ENCODE data around the gene TKFC. TPM values are rescaled to one million over a fixed set of nuclear protein-coding genes. Genes with fewer than 3 reads are reported as not detected.

TKFC gene, protein sequence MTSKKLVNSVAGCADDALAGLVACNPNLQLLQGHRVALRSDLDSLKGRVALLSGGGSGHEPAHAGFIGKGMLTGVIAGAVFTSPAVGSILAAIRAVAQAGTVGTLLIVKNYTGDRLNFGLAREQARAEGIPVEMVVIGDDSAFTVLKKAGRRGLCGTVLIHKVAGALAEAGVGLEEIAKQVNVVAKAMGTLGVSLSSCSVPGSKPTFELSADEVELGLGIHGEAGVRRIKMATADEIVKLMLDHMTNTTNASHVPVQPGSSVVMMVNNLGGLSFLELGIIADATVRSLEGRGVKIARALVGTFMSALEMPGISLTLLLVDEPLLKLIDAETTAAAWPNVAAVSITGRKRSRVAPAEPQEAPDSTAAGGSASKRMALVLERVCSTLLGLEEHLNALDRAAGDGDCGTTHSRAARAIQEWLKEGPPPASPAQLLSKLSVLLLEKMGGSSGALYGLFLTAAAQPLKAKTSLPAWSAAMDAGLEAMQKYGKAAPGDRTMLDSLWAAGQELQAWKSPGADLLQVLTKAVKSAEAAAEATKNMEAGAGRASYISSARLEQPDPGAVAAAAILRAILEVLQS
- total RNA-seq (10 to 100 TPM; 18.9 to 30.4 TPM), polyA plus RNA-seq (10 to 100 TPM; 23.1 to 82.0 TPM)
- long read RNA-seq, donor 1, full-length matches to known transcripts, result 37 of 55 reads
- long read RNA-seq, donor 1, partial matches to known transcripts, result 8 of 55 reads
- long read RNA-seq, donor 1, other reads (novel, unspliced or antisense), result 10 of 55 reads
- long read RNA-seq, donor 2, full-length matches to known transcripts, result 1 of 6 reads
- long read RNA-seq, donor 2, partial matches to known transcripts, result 3 of 6 reads
- long read RNA-seq, donor 2, other reads (novel, unspliced or antisense), result 2 of 6 reads

DNA sequence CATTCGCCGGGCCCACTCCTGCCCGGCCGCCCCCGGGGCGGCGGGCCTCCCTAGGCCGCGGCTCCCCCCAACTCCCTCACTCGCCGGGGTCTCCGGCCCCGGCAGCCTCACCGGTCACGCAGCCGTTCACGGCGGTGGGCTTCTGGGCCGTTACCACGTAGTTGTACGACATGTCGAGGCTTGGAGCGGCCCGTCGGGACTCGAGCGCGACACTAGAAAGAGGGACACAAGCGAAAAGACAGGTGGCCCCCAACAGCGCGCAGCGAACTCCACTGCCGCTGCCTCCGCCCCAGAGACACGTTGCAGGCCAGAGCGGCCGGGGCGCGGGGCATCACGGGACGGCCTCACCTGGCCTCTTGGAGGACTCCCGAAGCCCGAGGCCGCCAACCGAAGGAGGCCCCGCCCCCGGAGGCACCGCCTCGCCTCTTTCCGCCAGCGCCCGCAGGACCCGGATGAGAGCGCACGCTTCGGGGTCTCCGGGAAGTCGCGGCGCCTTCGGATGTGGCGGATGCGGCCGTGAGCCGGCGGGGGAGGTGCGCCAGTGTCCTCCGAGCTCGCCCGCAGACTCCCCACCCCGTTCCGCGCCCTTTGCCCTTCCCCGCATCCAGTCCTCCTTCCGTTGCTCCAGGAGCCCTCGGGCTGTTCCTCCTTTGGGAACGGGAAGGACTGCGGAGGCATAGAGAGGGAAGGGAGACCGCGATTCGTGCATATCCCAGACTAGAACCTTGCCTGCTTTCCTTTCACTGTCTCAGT is at the start of gene TKFC, which contains the start of gene DDB1:
TKFC (plus strand) TSS at position 432 of the 753 bp plus-strand sequence. CDS start 1,501 bp downstream, outside the sequence.
DDB1 (minus strand) TSS at position 309 of the 753 bp plus-strand sequence; CDS start at position 172, 137 bp downstream.
- ATAC-seq (ENCODE audit: low FRiP score), result peak; percentile 96
- DNase-seq, result peak; percentile 97 to 99
- no peaks in the 10 kb centered on the region for H3K36me3 ChIP-seq (ENCODE audit: control insufficient read depth in 1 of 2, insufficient read depth in 2 of 2, low read length in 1 of 2)
- H3K9me3 ChIP-seq (ENCODE audit: control insufficient read depth, low read length), result no peaks in the 10 kb centered on the region
- 0 to 1% methylated on average over 62 to 81 of the region's 81 CpGs for WGBS, 2 donors
- no peaks in the 10 kb centered on the region for H3K27me3 ChIP-seq (ENCODE audit: control insufficient read depth in 1 of 2, insufficient read depth in 2 of 2, low read length in 1 of 2)
- peak within 1 kb of the TSS in 1 of 2 donors; percentile 66 for H3K27ac ChIP-seq (ENCODE audit: low read depth in 1 of 2, low read length in 2 of 2)
- intact Hi-C loops (cut with DNase I), result no loop called here
- H3K4me3 ChIP-seq (ENCODE audit: low read length in 2 of 2), result peak within 1 kb of the TSS; percentile 72 to 85
- peaks cover 0 to 4% of the 10 kb centered on the region in 2 donors for H3K4me1 ChIP-seq (ENCODE audit: control insufficient read depth in 1 of 2, insufficient read depth in 2 of 2, low read length in 2 of 2)

DNA sequence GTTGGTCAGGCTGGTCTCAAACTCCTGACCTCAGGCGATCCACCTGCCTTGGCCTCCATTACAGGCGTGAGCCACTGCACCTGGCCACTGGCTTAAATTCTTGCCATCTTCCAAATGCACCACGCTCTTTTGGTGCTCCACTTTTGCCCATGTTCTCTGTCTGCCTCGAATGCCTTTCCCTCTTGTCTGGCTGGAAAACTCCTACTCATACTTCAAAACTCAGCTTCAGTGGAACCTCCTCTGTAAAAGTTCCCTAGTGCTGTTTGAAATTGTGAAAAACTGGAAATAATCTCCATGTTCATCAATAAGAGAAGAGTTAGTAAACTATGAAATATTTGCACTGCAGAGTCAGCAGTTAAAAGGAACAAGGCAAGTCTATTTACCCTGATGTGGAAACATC is 49.4 kb upstream of the TKFC start:
- WGBS, 2 donors, result 91 to 97% methylated on average over 4 of the region's 4 CpGs
- intact Hi-C loops (cut with DNase I), result no loop called here

DNA sequence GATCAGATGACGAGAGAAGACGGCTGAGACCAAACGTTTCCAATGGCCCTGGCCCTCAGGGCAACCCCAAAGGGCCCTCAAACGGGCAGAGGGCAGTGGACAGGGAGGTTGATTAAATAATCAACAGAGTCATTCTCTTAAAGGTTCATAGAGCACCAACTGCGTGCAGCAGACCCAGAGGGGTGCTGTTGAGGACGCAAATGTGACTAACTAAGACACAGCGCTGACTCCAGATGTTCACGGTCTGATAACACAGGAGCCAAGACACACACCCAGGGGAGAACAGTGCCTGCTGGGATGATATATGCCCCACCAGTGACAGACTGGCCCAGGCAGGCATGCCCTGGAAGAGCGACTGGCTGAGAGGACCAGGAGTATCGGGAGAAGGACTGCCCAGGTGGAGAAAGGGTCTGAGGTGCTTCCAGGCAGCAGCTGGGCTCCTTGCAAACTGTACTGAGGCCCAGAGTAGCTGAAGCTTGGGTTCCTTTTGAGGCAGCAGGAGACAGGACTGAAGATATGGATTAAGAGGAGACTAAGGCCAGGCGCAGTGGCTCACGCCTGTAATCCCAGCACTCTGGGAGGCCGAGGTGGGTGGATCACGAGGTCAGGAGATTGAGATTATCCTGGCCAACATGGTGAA is 45.6 kb upstream of the TKFC start:
- no peaks in the 10 kb centered on the region for H3K9me3 ChIP-seq (ENCODE audit: control insufficient read depth, low read length)
- no peaks in the 10 kb centered on the region for H3K4me1 ChIP-seq (ENCODE audit: control insufficient read depth in 1 of 2, insufficient read depth in 2 of 2, low read length in 2 of 2)
- DNase-seq (no peak), ATAC-seq (ENCODE audit: low FRiP score) (no peak)
- intact Hi-C loops (cut with DNase I), result no loop called here
- WGBS, 2 donors, result 86 to 89% methylated on average over 14 of the region's 14 CpGs
- H3K4me3 ChIP-seq (ENCODE audit: low read length in 2 of 2), result no peak overlapping the region
- H3K27ac ChIP-seq (ENCODE audit: low read depth in 1 of 2, low read length in 2 of 2), result no peak overlapping the region
- no peaks in the 10 kb centered on the region for H3K36me3 ChIP-seq (ENCODE audit: control insufficient read depth in 1 of 2, insufficient read depth in 2 of 2, low read length in 1 of 2)
- no peaks in the 10 kb centered on the region for H3K27me3 ChIP-seq (ENCODE audit: control insufficient read depth in 1 of 2, insufficient read depth in 2 of 2, low read length in 1 of 2)

More for the DNA sequence above, 49.4 kb upstream of the TKFC start:
- DNase-seq (no peak), ATAC-seq (ENCODE audit: low FRiP score) (no peak)
- Histone ChIP-seq H3K4me1 (ENCODE audit: control insufficient read depth in 1 of 2, insufficient read depth in 2 of 2, low read length in 2 of 2) (no peaks in the 10 kb centered on the region), H3K9me3 (ENCODE audit: control insufficient read depth, low read length) (no peaks in the 10 kb centered on the region), H3K27ac (ENCODE audit: low read depth in 1 of 2, low read length in 2 of 2) (no peak overlapping the region), H3K36me3 (ENCODE audit: control insufficient read depth in 1 of 2, insufficient read depth in 2 of 2, low read length in 1 of 2) (no peaks in the 10 kb centered on the region), H3K4me3 (ENCODE audit: low read length in 2 of 2) (no peak overlapping the region), H3K27me3 (ENCODE audit: control insufficient read depth in 1 of 2, insufficient read depth in 2 of 2, low read length in 1 of 2) (no peaks in the 10 kb centered on the region)

DNA sequence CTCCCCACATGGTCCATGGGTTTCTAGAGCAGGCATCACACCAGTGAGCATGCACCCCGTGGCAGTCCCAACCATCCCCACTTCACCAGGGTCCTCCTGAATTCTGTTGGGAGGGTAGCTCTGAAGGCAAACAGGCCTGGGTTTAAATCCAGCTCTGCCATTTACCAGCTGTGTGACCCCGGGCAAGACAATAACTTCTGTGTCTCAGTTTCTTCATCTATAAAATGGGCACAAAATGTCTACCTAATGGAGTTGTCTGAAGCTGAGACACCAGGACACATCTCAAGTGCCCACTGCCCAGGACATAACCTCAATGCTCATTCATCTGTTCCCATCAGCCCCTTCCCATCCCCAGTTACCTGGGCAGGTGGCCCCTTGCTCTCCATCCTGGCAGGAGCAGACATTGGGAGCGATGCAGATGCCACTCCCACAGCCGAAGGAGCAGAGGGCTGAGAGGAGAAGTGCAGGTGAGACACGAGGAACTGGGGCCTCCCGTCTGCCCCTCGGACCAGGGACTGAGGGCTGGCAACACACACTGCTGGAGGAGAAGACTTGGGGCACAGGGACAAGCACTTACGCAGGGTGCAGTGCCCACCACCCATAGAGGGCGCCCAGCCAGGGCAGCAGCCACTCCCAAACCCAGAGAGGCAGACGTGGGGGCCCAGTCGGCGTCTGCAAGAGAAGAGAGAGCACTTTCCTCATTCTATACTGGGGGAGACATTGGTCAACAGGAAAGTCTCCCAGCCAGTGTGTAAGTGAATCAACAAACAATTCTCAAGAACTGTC is 41.9 kb upstream of the TKFC start:
- intact Hi-C loops (cut with DNase I), result no loop called here
- DNase-seq (no peak), ATAC-seq (ENCODE audit: low FRiP score) (no peak)
- Histone ChIP-seq H3K9me3 (ENCODE audit: control insufficient read depth, low read length) (no peaks in the 10 kb centered on the region), H3K4me1 (ENCODE audit: control insufficient read depth in 1 of 2, insufficient read depth in 2 of 2, low read length in 2 of 2) (no peaks in the 10 kb centered on the region), H3K36me3 (ENCODE audit: control insufficient read depth in 1 of 2, insufficient read depth in 2 of 2, low read length in 1 of 2) (no peaks in the 10 kb centered on the region), H3K27me3 (ENCODE audit: control insufficient read depth in 1 of 2, insufficient read depth in 2 of 2, low read length in 1 of 2) (no peaks in the 10 kb centered on the region), H3K4me3 (ENCODE audit: low read length in 2 of 2) (no peak overlapping the region), H3K27ac (ENCODE audit: low read depth in 1 of 2, low read length in 2 of 2) (no peak overlapping the region)
- WGBS, 2 donors, result 88 to 89% methylated on average over 12 of the region's 12 CpGs

DNA sequence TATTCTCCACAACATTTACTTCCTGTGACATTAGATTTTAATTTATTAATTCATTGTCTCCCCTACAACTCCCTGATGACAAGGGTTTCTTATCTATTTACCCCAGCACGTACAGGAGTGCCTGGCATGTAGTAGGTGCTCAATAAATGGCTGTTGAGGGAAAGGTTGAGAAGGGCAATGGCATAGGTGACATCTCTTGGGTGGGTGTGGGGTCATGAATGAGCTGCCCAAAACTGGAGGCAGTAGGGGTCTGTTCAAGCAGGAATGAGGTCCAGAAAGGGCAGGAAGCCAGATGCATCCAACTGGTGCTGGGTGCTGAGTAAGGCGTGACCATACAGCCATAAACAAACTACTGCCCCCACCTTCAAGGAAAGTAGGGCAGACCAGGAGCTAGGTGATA is 40.7 kb upstream of the TKFC start:
- Histone ChIP-seq H3K4me3 (ENCODE audit: low read length in 2 of 2) (no peak overlapping the region), H3K27ac (ENCODE audit: low read depth in 1 of 2, low read length in 2 of 2) (no peak overlapping the region), H3K36me3 (ENCODE audit: control insufficient read depth in 1 of 2, insufficient read depth in 2 of 2, low read length in 1 of 2) (no peaks in the 10 kb centered on the region), H3K9me3 (ENCODE audit: control insufficient read depth, low read length) (no peaks in the 10 kb centered on the region), H3K27me3 (ENCODE audit: control insufficient read depth in 1 of 2, insufficient read depth in 2 of 2, low read length in 1 of 2) (no peaks in the 10 kb centered on the region), H3K4me1 (ENCODE audit: control insufficient read depth in 1 of 2, insufficient read depth in 2 of 2, low read length in 2 of 2) (no peaks in the 10 kb centered on the region)
- ATAC-seq (ENCODE audit: low FRiP score) (no peak), DNase-seq (no peak)
- 92% methylated on average over 2 of the region's 2 CpGs for WGBS, 2 donors
- intact Hi-C loops (cut with DNase I), result no loop called here

DNA sequence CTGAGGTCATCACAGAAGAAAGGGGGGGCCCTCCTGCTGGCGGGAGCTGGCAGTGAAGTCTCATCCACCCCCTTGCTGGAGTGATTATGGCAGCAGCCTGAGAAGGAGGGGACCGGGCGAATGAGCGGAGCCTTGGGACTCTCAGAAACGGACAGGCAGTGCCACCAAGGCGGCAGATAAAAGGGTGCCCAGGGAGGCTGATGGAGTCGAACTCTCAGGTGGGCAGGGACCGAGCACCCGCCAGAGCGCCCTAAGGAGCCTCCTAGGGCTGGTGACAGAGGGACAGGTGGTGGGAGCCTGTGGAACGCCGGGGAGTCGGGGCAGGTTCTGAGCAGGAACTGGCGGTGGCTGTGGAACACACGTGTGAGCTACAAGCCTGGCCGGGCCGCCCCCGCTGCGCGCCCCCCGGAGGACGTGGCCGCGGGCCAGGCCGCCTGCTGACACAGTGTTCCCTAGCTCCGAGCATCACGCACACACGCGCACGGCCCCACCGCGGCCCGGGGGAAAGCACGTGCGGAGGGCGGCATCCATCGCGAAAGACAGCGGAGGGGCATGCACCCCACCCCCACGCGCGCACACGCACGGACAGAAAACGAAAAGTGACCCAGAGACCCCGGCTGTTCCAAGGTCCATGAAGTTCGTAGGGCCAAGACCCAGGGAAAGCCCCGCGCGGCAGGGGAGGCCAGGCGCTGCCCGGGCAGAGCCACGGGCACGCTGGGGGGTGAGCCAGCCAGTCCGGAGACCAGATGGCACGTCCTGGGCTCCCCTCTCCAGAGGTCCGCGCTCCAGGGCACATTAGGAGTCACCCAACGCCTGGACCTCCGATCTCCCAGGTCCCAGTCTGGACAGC is 38.9 kb upstream of the TKFC start:
- ATAC-seq (ENCODE audit: low FRiP score), result peak; percentile 48
- Histone ChIP-seq H3K4me1 (ENCODE audit: control insufficient read depth in 1 of 2, insufficient read depth in 2 of 2, low read length in 2 of 2) (peaks cover 0 to 3% of the 10 kb centered on the region in 2 donors), H3K27ac (ENCODE audit: low read depth in 1 of 2, low read length in 2 of 2) (no peak overlapping the region), H3K27me3 (ENCODE audit: control insufficient read depth in 1 of 2, insufficient read depth in 2 of 2, low read length in 1 of 2) (no peaks in the 10 kb centered on the region), H3K9me3 (ENCODE audit: control insufficient read depth, low read length) (no peaks in the 10 kb centered on the region), H3K4me3 (ENCODE audit: low read length in 2 of 2) (peak overlapping the region in 1 of 2 donors; percentile 36), H3K36me3 (ENCODE audit: control insufficient read depth in 1 of 2, insufficient read depth in 2 of 2, low read length in 1 of 2) (peaks cover 0 to 2% of the 10 kb centered on the region in 2 donors)
- DNase-seq, result peak; percentile 58 to 89
- intact Hi-C loops (cut with DNase I), result no loop called here
- 1% methylated on average over 38 to 60 of the region's 60 CpGs for WGBS, 2 donors
